Activated CD8-positive, alpha-beta T cell treated with anti-CD3 and anti-CD28 coated beads, Interleukin-2, amount 10 ng/mL, durations not matched to agents 7 days and 5 days (primary cell): ENCODE measurements around the gene HOXA5. TPM values are rescaled to one million over a fixed set of nuclear protein-coding genes. Genes with fewer than 3 reads are reported as not detected.

ENCODE experiments used
- ATAC-seq: fragments of 150-1000 bp; cut with Tn5 transposase; one replicate; pipeline ENCODE4 v1.10.0; 2021; ENCODE audit warnings: moderate library complexity
- CTCF ChIA-PET: fragments of 350-600 bp; sonication (Branson Sonifier 250); formaldehyde crosslinking; loops from one replicate; lab custom pipeline; 2021; ENCODE audit warnings: antibody characterized with exemption; lab: Charles Lee
- POLR2A ChIA-PET: fragments of 350-600 bp; sonication (Branson Sonifier 250); formaldehyde crosslinking; loops from one replicate; lab custom pipeline; 2021; ENCODE audit warnings: antibody characterized with exemption; lab: Charles Lee
- DNase-seq: peaks from one replicate; pipeline ENCODE4 v3.0.0-alpha.2; 2020
- H3K27ac Mint-ChIP-seq: one replicate; pipeline ENCODE4 v1.8.0; 2021; ENCODE audit warnings: mild to moderate bottlenecking, mixed read lengths
- H3K27me3 Mint-ChIP-seq: one replicate; pipeline ENCODE4 v1.8.0; 2021; ENCODE audit warnings: low read depth, mixed read lengths
- H3K36me3 Mint-ChIP-seq: one replicate; pipeline ENCODE4 v1.8.0; 2021; ENCODE audit warnings: low read depth, mixed read lengths
- H3K4me1 Mint-ChIP-seq: one replicate; pipeline ENCODE4 v1.8.0; 2021; ENCODE audit warnings: low read depth, mixed read lengths
- H3K4me3 Mint-ChIP-seq: one replicate; pipeline ENCODE4 v1.8.0; 2021; ENCODE audit warnings: mild to moderate bottlenecking, mixed read lengths
- H3K9me3 Mint-ChIP-seq: one replicate; pipeline ENCODE4 v1.8.0; 2022; ENCODE audit warnings: mixed read lengths; ENCODE audit not compliant: insufficient read depth
- total RNA-seq, 2 experiments: library from RNA; stranded (reverse); gene quantifications; one replicate each; pipeline ENCODE4 v1.2.3, GENCODE V29; 2021

HOXA5 gene
- total RNA-seq, 2 experiments from 2014 or later, result not detected

DNA sequence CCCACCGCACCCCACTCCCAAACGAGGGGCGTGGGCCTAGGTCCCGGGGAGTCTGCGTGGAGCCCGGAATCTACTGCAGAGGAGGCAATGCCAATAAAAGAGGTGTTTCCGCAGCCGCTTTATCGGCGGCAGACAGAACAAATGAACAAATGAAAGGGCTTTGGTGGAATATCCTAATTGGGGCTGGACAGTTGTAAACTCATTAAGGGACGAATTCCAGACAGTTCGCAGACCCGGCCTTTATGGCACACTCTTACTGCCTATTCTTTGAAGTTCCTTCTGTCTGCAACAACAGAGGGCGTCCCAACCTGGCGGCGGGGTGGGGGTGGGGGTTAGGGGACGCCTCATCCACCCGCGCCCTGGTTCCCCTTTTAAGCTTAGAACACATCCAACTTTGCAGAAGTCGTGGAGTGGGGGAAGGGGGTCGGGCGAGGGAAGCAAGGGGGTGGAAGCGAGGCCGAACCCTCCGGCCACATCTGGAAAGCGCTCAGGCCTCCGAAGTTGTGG is 17.8 kb upstream of the HOXA5 start:
- POLR2A ChIA-PET, result interaction anchor here (0.7 kb wide), 1 partner anchor 12 kb away, joined by 4 read pairs; no protein-coding TSS in a partner anchor
- H3K4me1 Mint-ChIP-seq, result peaks cover 15% of the 10 kb centered on the region
- peaks cover 76% of the 10 kb centered on the region for H3K27me3 Mint-ChIP-seq
- peak overlapping the region; percentile 65 for H3K4me3 Mint-ChIP-seq
- ATAC-seq (peak; percentile 5), DNase-seq (no peak)
- CTCF ChIA-PET, result interaction anchor here (0.7 to 4.7 kb wide), 25 partner anchors 9 to 791 kb away, joined by 3 to 85 read pairs (median 4); partner anchors contain the start of genes HOXA3 and HOXA5
- no peak overlapping the region for H3K27ac Mint-ChIP-seq
- H3K36me3 Mint-ChIP-seq, result peaks cover 10% of the 10 kb centered on the region
- no peaks in the 10 kb centered on the region for H3K9me3 Mint-ChIP-seq

- no peaks in the 10 kb centered on the region for H3K9me3 Mint-ChIP-seq
- peaks cover 77% of the 10 kb centered on the region for H3K27me3 Mint-ChIP-seq
- POLR2A ChIA-PET, result no interaction called here
- ATAC-seq (peak; percentile 74), DNase-seq (peak; percentile 85)
- H3K4me1 Mint-ChIP-seq, result peaks cover 17% of the 10 kb centered on the region
- CTCF ChIA-PET, result interaction anchor here (0.7 to 4.7 kb wide), 25 partner anchors 8 to 790 kb away, joined by 3 to 85 read pairs (median 4); partner anchors contain the start of genes HOXA3 and HOXA5
- H3K36me3 Mint-ChIP-seq, result peaks cover 9% of the 10 kb centered on the region
- peak overlapping the region; percentile 65 for H3K4me3 Mint-ChIP-seq
- H3K27ac Mint-ChIP-seq, result no peak overlapping the region
These were observed 17.2 kb upstream of the HOXA5 start for GRCh38 chr7:27160546-27161213.

- Mint-ChIP-seq H3K9me3 (no peaks in the 10 kb centered on the region), H3K36me3 (peaks cover 10% of the 10 kb centered on the region), H3K27me3 (peaks cover 78% of the 10 kb centered on the region), H3K4me3 (peak overlapping the region; percentile 20), H3K4me1 (peaks cover 18% of the 10 kb centered on the region), H3K27ac (no peak overlapping the region)
- DNase-seq (no peak), ATAC-seq (peak; percentile 22)
- ChIA-PET CTCF (interaction anchor here (1.1 to 4.7 kb wide), 19 partner anchors 10 to 790 kb away, joined by 3 to 85 read pairs (median 5); partner anchors contain the start of gene HOXA5), POLR2A (no interaction called here)
These were observed 16.7 kb upstream of the HOXA5 start for GRCh38 chr7:27160145-27160545.

DNA sequence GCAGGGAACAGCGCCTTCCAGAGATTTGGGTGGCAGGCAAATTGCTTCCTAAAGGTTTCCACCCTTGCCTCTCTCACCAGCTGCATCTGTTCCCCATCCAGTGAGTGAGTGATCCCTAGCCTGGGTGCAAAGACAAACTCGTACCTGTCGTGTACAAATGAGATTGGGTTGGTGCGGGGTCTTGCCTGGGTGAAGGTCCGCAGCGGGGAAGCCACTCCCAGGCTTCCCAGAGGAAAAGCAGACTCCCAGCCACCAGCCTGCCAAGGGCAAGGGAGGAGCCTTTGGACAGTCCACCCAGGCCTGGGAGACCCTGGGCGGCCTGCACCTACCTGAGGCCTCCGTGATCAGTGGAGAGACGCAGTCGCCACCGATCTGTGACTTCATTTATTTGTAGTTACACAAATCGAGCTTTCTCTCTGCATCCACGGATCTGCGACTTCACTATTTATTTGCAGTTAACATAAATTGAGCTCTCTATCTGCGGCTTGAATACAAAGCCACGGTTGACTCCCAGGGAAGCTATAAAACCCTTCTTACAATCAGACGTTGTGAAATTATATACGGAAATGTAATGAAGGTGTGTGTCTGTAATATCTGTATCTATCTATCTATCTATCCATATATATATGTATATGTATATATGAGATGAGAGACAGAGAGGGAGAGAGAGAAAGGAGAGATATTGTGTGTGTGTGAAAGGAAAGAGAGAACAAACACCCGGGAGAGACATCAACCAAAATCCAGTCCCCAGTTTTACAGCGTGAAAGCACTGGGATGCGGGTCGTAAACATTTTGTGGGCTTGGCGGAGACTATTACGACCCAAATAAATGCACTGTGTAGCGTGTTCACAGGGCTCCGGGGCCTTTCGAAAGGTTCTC is 16.0 kb upstream of the HOXA5 start:
- peaks cover 21% of the 10 kb centered on the region for H3K4me1 Mint-ChIP-seq
- no peaks in the 10 kb centered on the region for H3K9me3 Mint-ChIP-seq
- DNase-seq (no peak), ATAC-seq (no peak)
- ChIA-PET POLR2A (no interaction called here), CTCF (interaction anchor here (0.7 to 1.8 kb wide), 9 partner anchors 9 to 790 kb away, joined by 3 to 6 read pairs (median 3); no protein-coding TSS in a partner anchor)
- H3K4me3 Mint-ChIP-seq, result peak overlapping the region; percentile 20
- peaks cover 80% of the 10 kb centered on the region for H3K27me3 Mint-ChIP-seq
- no peak overlapping the region for H3K27ac Mint-ChIP-seq
- H3K36me3 Mint-ChIP-seq, result peaks cover 13% of the 10 kb centered on the region

- peaks cover 81% of the 10 kb centered on the region for H3K27me3 Mint-ChIP-seq
- H3K27ac Mint-ChIP-seq, result no peak overlapping the region
- peak overlapping the region; percentile 42 for H3K4me3 Mint-ChIP-seq
- ATAC-seq, result no peak
- peaks cover 23% of the 10 kb centered on the region for H3K4me1 Mint-ChIP-seq
- POLR2A ChIA-PET, result no interaction called here
- H3K36me3 Mint-ChIP-seq, result peaks cover 10% of the 10 kb centered on the region
- H3K9me3 Mint-ChIP-seq, result no peaks in the 10 kb centered on the region
- no peak for DNase-seq
- CTCF ChIA-PET, result interaction anchor here (0.7 to 1.8 kb wide), 10 partner anchors 9 to 789 kb away, joined by 3 to 6 read pairs (median 4); no protein-coding TSS in a partner anchor
These were observed 15.2 kb upstream of the HOXA5 start for GRCh38 chr7:27158436-27159265.

DNA sequence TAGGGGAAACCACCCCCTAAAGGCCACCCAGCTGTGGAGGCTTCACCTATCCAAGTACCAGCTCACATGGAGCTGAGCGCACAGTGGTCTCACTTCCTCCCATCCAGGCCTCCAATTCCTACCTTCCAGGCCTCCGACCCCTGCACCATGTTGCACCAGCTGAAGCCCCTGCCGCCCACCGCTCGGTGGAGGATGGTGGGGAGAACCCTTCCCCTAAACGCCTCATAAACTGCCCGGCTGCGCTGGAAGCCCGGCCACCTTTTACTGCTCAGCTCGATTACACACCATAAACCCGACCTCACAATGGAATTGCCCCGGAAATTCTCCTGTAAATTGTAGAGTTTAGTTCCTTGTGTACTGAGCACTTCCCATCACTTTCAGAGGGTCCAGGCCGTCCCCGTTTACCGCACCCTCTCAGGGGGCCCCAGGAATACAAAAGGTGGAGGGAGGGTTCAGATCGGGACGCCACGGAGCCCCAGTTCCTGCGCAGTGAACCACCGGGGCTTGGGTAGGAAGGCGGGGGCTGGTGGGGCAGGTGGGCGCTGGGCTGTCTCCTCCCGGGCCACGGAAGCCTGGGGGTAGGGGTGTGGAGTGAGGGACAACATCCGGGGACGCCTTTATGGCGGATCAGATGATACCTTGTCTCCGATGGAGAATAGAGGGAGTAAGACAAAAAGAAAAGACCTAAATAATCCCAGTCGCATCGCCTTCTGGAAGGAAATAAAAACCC is 14.4 kb upstream of the HOXA5 start:
- Mint-ChIP-seq H3K27ac (no peak overlapping the region), H3K36me3 (peaks cover 10% of the 10 kb centered on the region), H3K4me3 (peak overlapping the region; percentile 45), H3K9me3 (no peaks in the 10 kb centered on the region), H3K4me1 (peaks cover 23% of the 10 kb centered on the region), H3K27me3 (peaks cover 81% of the 10 kb centered on the region)
- ChIA-PET POLR2A (no interaction called here), CTCF (interaction anchor here (0.8 to 1.8 kb wide), 5 partner anchors 22 to 788 kb away, joined by 3 to 5 read pairs (median 4); partner anchors contain the start of gene EVX1)
- ATAC-seq, result no peak
- DNase-seq, result no peak

GRCh38 chr7:27156916-27157701 is 13.6 kb upstream of the HOXA5 start:
- no peak for DNase-seq
- ATAC-seq, result no peak
- ChIA-PET POLR2A (no interaction called here), CTCF (interaction anchor here (0.8 to 1.7 kb wide), 2 partner anchors 23 to 85 kb away, joined by 3 to 4 read pairs; partner anchors contain the start of gene EVX1)
- Mint-ChIP-seq H3K9me3 (no peaks in the 10 kb centered on the region), H3K27me3 (peaks cover 81% of the 10 kb centered on the region), H3K4me1 (peaks cover 25% of the 10 kb centered on the region), H3K4me3 (peak overlapping the region; percentile 45), H3K27ac (peak overlapping the region; percentile 76), H3K36me3 (peaks cover 10% of the 10 kb centered on the region)

DNA sequence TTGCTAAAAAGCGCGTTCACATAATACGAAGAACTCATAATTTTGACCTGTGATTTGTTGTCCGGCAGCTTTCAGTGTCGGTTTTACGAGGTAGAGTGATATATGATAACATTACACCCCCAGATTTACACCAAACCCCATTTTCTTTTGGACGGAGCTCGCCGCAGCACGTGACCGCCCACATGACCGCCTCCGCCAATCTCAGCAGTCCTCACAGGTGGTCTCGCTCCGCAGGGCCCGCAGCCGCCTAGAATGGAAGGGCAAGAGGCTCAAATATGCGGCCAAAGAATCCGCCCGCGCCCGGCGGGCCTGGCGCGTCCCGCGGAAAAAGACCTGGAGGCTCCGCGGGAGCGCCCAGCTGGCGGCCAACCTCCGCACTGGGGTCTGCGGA is 13.0 kb upstream of the HOXA5 start, which contains the start of gene HOXA7:
Gene HOXA7 (minus strand): TSS at position 168 of the 391 bp plus-strand sequence. CDS start 130 bp downstream, at position 38.
- peak within 1 kb of the TSS; percentile 76 for H3K27ac Mint-ChIP-seq
- ATAC-seq, result no peak
- H3K4me1 Mint-ChIP-seq, result peaks cover 31% of the 10 kb centered on the region
- peaks cover 10% of the 10 kb centered on the region for H3K36me3 Mint-ChIP-seq
- H3K9me3 Mint-ChIP-seq, result no peaks in the 10 kb centered on the region
- H3K4me3 Mint-ChIP-seq, result peak within 1 kb of the TSS; percentile 49
- ChIA-PET POLR2A (no interaction called here), CTCF (interaction anchor here (1.7 kb wide), 1 partner anchor 86 kb away, joined by 4 read pairs; the partner anchor contains the start of gene EVX1)
- DNase-seq, result no peak
- peaks cover 86% of the 10 kb centered on the region for H3K27me3 Mint-ChIP-seq

- H3K27ac Mint-ChIP-seq, result peak overlapping the region; percentile 69
- peaks cover 10% of the 10 kb centered on the region for H3K36me3 Mint-ChIP-seq
- peak overlapping the region; percentile 49 for H3K4me3 Mint-ChIP-seq
- H3K4me1 Mint-ChIP-seq, result peaks cover 35% of the 10 kb centered on the region
- ChIA-PET CTCF (no interaction called here), POLR2A (interaction anchor here (0.6 kb wide), 1 partner anchor 587 kb away, joined by 3 read pairs; no protein-coding TSS in a partner anchor)
- peaks cover 89% of the 10 kb centered on the region for H3K27me3 Mint-ChIP-seq
- ATAC-seq (no peak), DNase-seq (no peak)
- no peaks in the 10 kb centered on the region for H3K9me3 Mint-ChIP-seq
These were observed 12.5 kb upstream of the HOXA5 start for GRCh38 chr7:27155816-27156507.
